Ovary (tissue), 9 donors: ENCODE measurements around the gene CRTAC1. TPM values are rescaled to one million over a fixed set of nuclear protein-coding genes. Genes with fewer than 3 reads are reported as not detected.

Source experiments
- DNase-seq, 5 donors: peaks; one replicate each; pipeline ENCODE4 v3.0.0-alpha.2; 2019 to 2020
- H3K27ac ChIP-seq, 2 donors: fragments of 200-600 bp; one replicate each; pipeline versions ENCODE4 v1.5.1 to v1.8.0; 2019 to 2022
- H3K27me3 ChIP-seq: fragments of 200-600 bp; one replicate; pipeline ENCODE4 v1.8.0; 2022
- H3K36me3 ChIP-seq: fragments of 200-600 bp; sonication (generic); one replicate; pipeline ENCODE4 v1.5.1; 2019
- H3K4me1 ChIP-seq: one replicate; pipeline ENCODE4 v1.8.1; 2013; ENCODE audit warnings: mild to moderate bottlenecking, moderate library complexity; ENCODE audit not compliant: insufficient read depth
- H3K4me3 ChIP-seq: fragments of 200-600 bp; sonication (generic); one replicate; pipeline ENCODE4 v1.5.1; 2017
- H3K9me3 ChIP-seq, 2 donors: fragments of 200-600 bp in 1 of 2; sonication (generic) in 1 of 2; one replicate each; pipeline versions ENCODE4 v1.5.1 to v1.8.1; 2013 to 2019; ENCODE audit warnings: mild to moderate bottlenecking in 1 of 2, moderate library complexity in 1 of 2
- EP300 ChIP-seq: sonication (generic); formaldehyde crosslinking; IDR thresholded peaks from one replicate; pipeline ENCODE4 v1.6.1; 2017; ENCODE audit warnings: antibody characterized with exemption
- POLR2A ChIP-seq: fragments of 450-650 bp; IDR thresholded peaks from one replicate; pipeline ENCODE4 v1.6.1; 2017; ENCODE audit warnings: antibody characterized with exemption, mild to moderate bottlenecking, moderate library complexity
- WGBS, 3 donors: extraction: QIAGEN DNeasy Blood & Tissue Kit in 1 of 3; methylation state at CpG; one replicate each; pipeline versions ENCODE4 v1.1.5 to v1.1.7; 2013 to 2017; 5-methylcytosine and 5-hydroxymethylcytosine counted together
- intact Hi-C, 4 donors: fragments of 100-400 bp; cut with DNase I; formaldehyde crosslinking; loops; one replicate each; pipeline versions ENCODE4 v1.11.0 to v1.15.1; 2022 to 2023
- polyA plus RNA-seq, 2 donors: library from polyadenylated mRNA; stranded (reverse); fragments of 200-250 nt in 1 of 2; fragments of 350-450 nt in 1 of 2; fragmentation: Illumina TruSeq in 1 of 2; extraction: RNeasy Lipid Tissue Mini Kit (QIAGEN cat#74804) in 1 of 2; gene quantifications; one replicate each; pipeline ENCODE4 v1.2.3, GENCODE V29; 2013 to 2014
- total RNA-seq, 7 donors: library from RNA; depleted of rRNA in 2 of 7; stranded (reverse); fragments of >200 nt in 2 of 7; fragmentation: NEBNext Ultra II Directional in 3 of 7; extraction: Animal tissue kit (Norgen Biotek cat#: 25700) in 3 of 7; gene quantifications; one replicate each; pipeline versions ENCODE4 v1.1.0 to v1.2.4, GENCODE V29; 2016 to 2023
- TF ChIP-seq, protein P1 (sequence below), 3 donors: fragments of 450-650 bp in 2 of 3; fragments of 200-600 bp in 1 of 3; IDR thresholded peaks; one replicate each; pipeline versions ENCODE4 v1.5.1 to v1.8.0; 2016 to 2022; ENCODE audit warnings: antibody characterized with exemption in 3 of 3, mild to moderate bottlenecking in 1 of 3
- donor health status: DM: no; HTN: no; CAD: no; lungs with moderate emphysema.
- donor health status: DM: no; HTN: no; CAD: no.
- donor health status: Bipolar disorder and iron deficiency.
- donor health status: DM: yes; HTN: yes; CAD: no.
- donor health status: DM: no; HTN: no; CAD: no.
- donor health status: DM: yes; HTN: yes; CAD: no.

The CRTAC1 gene
- total and polyA plus RNA-seq, 9 donors, result 0.13 to 19.5 (median 1.6) TPM

DNA sequence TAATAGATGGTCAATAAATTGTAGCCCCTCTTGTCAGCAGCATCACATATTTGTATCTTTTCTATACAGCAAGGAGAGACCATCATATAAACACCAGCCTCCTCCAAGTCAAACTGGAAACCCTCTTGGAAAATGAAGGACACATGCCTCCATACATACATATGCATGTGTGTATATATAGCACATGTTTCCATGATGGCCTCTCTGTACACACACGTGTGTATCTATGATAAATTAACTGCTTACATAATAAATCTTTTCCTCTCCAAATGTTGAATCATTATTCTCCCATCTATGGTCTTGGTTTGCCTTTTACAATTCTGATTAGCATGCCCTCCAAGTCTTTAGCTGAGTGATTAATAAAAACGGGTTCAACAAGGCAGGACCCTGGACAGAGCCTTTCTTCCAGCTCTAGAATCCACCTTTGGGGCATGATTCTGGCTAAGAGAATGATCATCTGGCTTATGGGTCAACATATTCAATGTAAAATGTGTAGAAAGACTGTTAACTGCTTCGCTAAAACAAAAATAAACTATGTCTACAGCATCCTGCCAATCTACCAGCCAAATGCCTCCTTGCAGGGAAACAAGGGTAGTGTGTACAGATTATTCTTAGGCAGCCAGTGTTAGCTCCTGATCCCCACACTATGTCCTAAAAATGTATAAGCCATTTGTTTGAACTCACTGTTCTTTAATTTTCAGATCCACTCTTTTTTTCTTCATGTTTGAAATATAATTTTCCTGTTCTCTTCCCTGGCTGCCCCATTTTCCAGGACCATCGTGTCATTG, 70.0 kb downstream of the CRTAC1 start:
- Histone ChIP-seq H3K4me1 (no peaks in the 10 kb centered on the region), H3K27me3 (no peaks in the 10 kb centered on the region), H3K9me3 (no peaks in the 10 kb centered on the region), H3K4me3 (no peak overlapping the region), H3K27ac (no peak overlapping the region), H3K36me3 (no peaks in the 10 kb centered on the region)
- no peak for DNase-seq
- WGBS, 3 donors, result 49 to 59% (median 52%) methylated on average over 4 of the region's 4 CpGs
- TF ChIP-seq EP300 (no peak), POLR2A (no peak)
- TF ChIP-seq, protein P1, sequence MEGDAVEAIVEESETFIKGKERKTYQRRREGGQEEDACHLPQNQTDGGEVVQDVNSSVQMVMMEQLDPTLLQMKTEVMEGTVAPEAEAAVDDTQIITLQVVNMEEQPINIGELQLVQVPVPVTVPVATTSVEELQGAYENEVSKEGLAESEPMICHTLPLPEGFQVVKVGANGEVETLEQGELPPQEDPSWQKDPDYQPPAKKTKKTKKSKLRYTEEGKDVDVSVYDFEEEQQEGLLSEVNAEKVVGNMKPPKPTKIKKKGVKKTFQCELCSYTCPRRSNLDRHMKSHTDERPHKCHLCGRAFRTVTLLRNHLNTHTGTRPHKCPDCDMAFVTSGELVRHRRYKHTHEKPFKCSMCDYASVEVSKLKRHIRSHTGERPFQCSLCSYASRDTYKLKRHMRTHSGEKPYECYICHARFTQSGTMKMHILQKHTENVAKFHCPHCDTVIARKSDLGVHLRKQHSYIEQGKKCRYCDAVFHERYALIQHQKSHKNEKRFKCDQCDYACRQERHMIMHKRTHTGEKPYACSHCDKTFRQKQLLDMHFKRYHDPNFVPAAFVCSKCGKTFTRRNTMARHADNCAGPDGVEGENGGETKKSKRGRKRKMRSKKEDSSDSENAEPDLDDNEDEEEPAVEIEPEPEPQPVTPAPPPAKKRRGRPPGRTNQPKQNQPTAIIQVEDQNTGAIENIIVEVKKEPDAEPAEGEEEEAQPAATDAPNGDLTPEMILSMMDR (IDR thresholded peaks at IDR 0.05), result no peak
- intact Hi-C loops, result no loop called here

DNA sequence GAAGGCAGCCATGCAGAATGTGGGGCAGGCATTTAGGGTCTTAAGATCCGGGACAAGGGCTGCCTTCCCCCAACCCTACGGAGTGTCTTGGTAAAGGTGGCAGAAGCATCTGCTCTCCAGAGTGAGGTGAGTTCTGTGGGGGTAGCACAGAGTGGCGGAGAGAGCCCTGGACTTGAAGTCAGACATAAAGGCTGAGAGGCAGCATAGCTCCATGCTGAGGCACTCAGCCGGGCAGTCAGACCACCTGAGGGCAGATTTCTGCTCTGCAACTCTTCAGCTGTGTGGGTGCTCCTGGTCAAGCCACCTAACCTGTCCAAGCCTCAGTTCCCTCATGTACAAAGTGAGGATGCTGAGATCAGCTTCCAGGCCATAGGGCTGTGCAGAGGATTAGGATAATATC, 81.0 kb downstream of the CRTAC1 start:
- Histone ChIP-seq H3K36me3 (no peaks in the 10 kb centered on the region), H3K4me1 (no peaks in the 10 kb centered on the region), H3K9me3 (no peaks in the 10 kb centered on the region), H3K27ac (no peak overlapping the region), H3K27me3 (no peaks in the 10 kb centered on the region), H3K4me3 (no peak overlapping the region)
- TF ChIP-seq POLR2A (no peak), EP300 (no peak)
- TF ChIP-seq, protein P1 (IDR thresholded peaks at IDR 0.05), result no peak
- no peak for DNase-seq
- 68 to 74% (median 71%) methylated on average over 4 of the region's 4 CpGs for WGBS, 3 donors
- intact Hi-C loops, result no loop called here

DNA sequence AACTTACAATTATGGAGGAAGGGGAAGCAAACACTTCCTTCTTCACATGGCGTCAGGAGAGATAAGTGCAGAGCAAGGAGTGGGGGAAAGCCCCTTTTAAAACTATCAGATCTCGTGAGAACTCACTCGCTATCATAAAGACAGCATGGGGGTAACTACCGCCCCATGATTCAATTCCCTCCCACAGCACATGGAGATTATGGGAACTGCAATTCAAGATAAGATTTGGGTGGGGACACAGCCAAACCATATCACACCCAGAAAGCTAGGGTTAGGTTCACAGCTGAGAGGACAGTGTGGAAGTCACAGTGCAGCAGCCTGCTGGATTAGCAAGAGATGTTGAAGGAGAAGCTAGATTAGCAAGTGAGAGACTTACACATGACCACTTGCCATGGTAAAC, 81.6 kb downstream of the CRTAC1 start:
- Histone ChIP-seq H3K4me3 (no peak overlapping the region), H3K27me3 (no peaks in the 10 kb centered on the region), H3K9me3 (no peaks in the 10 kb centered on the region), H3K27ac (no peak overlapping the region), H3K4me1 (no peaks in the 10 kb centered on the region), H3K36me3 (no peaks in the 10 kb centered on the region)
- WGBS, 3 donors, result 60 to 71% (median 68%) methylated on average over 4 of the region's 4 CpGs
- no peak for TF ChIP-seq POLR2A
- TF ChIP-seq EP300, result no peak
- intact Hi-C loops, result no loop called here
- no peak for DNase-seq

DNA sequence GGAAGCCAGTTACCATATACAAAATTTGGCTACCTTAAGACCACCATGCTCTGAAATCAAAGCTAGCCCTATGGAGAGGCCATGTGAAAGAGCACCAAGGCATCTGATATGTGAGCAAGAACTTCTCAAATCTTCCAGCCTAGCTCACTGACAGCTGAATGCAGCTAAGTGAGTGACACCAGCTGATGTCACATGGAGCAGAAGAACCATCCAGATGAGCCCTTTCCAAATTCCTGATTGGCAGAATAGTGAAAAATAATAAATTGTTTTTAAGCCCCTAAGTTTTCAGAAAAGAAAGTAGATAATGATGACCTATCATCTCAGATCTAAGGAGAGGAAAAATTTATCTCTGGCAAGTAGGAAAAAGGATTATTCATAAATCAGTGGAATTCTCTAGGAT, 85.6 kb downstream of the CRTAC1 start:
- no peak overlapping the region for H3K27ac ChIP-seq
- no peaks in the 10 kb centered on the region for H3K9me3 ChIP-seq
- DNase-seq, result no peak
- no peaks in the 10 kb centered on the region for H3K27me3 ChIP-seq
- H3K4me3 ChIP-seq, result no peak overlapping the region
- no peaks in the 10 kb centered on the region for H3K36me3 ChIP-seq
- no peak for TF ChIP-seq POLR2A
- TF ChIP-seq, protein P1 (IDR thresholded peaks at IDR 0.05), result no peak
- TF ChIP-seq EP300, result no peak
- intact Hi-C loops, result no loop called here
- no peaks in the 10 kb centered on the region for H3K4me1 ChIP-seq

DNA sequence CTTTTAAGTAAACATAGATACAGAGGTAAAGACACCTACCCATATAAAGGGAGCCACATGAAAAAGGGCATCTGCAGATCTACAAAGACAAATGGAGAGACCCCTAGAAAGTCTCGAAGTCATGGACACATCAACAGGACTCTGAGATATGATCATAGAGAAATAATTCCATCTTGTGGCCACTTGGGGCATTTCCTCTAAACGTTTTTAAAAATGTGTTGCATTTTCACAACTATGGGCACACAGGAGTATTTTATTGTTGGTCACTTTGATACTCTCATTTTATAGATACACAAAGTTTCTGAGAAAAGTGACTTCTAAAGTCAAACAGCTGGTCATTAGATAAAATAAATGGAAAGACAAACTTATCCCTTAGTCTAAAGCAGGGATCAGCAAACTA, 87.1 kb downstream of the CRTAC1 start:
- DNase-seq, result no peak
- Histone ChIP-seq H3K9me3 (no peaks in the 10 kb centered on the region), H3K4me3 (no peak overlapping the region), H3K27ac (no peak overlapping the region), H3K36me3 (no peaks in the 10 kb centered on the region), H3K4me1 (no peaks in the 10 kb centered on the region), H3K27me3 (no peaks in the 10 kb centered on the region)
- 60 to 76% (median 72%) methylated on average over 2 of the region's 2 CpGs for WGBS, 3 donors
- TF ChIP-seq EP300 (no peak), POLR2A (no peak)
- TF ChIP-seq, protein P1 (IDR thresholded peaks at IDR 0.05), result no peak
- intact Hi-C loops, result no loop called here
